ENCODE measurements around the gene PPP1R14D.
A peak's percentile ranks its signal among the peaks of the same experiment; 100 is the strongest.

PPP1R14D gene

DNA sequence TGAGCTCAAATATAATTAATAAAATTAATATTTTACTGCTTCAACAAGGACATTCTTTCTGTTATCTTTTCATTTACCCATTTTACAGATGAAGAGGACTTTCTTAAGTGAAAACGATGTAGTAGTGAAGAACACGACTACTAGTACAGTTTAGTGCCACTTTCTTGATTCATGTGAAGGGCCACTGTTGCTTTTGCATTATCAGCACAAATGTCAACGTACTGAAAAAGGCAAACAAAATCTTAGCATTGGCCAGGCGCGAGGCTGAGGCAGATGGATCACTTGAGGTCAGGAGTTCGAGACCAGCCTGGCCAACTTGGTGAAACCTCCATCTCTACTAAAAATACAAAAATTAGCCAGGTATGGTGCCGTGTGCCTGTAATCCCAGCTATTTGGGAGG is 9.5 kb downstream of the PPP1R14D start:
- TF ChIP-seq, protein P1, sequence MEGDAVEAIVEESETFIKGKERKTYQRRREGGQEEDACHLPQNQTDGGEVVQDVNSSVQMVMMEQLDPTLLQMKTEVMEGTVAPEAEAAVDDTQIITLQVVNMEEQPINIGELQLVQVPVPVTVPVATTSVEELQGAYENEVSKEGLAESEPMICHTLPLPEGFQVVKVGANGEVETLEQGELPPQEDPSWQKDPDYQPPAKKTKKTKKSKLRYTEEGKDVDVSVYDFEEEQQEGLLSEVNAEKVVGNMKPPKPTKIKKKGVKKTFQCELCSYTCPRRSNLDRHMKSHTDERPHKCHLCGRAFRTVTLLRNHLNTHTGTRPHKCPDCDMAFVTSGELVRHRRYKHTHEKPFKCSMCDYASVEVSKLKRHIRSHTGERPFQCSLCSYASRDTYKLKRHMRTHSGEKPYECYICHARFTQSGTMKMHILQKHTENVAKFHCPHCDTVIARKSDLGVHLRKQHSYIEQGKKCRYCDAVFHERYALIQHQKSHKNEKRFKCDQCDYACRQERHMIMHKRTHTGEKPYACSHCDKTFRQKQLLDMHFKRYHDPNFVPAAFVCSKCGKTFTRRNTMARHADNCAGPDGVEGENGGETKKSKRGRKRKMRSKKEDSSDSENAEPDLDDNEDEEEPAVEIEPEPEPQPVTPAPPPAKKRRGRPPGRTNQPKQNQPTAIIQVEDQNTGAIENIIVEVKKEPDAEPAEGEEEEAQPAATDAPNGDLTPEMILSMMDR (conservative IDR thresholded peaks at IDR 0.05; ENCODE audit: low read length), result no peak
- H3K4me3 ChIP-seq (ENCODE audit: low read length), result no peak overlapping the region

DNA sequence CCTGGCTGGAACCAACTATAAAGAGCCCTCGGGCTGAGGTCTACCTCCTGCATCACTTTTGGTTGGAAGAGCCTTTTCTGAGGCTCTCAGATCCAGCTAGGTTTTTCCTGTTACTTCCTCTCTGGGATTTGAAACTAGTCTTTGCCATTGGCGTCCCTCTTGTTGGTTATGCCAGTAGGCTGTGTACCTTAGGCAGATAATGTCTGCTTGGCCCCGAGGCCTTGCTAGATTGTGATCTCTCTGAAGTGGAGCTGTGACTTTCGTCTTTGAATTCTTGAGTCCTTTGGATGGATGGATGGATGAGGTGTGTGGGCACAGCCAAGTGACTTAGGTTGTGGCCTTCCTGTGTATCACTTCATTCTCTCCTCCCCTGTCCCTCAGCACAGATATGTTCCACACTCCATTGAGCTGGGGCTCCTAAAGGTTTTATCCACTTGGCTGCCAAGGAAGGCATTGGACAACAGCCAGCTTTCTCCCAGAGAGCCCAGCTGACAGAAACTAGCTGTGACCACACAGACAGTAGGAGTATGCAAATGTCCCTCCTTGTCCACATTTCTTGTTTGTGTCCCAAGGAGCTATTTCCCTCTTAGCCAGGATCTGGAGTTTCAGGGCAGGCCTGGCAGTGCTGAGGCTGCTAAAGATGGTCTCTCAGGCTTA is 13.3 kb downstream of the PPP1R14D start:
- no peak for DNase-seq (ENCODE audit: low read depth)
- TF ChIP-seq, protein P1 (conservative IDR thresholded peaks at IDR 0.05; ENCODE audit: low read length), result no peak

More for the DNA sequence above, 9.5 kb downstream of the PPP1R14D start:
- DNase-seq (ENCODE audit: low read depth), result no peak

DNA sequence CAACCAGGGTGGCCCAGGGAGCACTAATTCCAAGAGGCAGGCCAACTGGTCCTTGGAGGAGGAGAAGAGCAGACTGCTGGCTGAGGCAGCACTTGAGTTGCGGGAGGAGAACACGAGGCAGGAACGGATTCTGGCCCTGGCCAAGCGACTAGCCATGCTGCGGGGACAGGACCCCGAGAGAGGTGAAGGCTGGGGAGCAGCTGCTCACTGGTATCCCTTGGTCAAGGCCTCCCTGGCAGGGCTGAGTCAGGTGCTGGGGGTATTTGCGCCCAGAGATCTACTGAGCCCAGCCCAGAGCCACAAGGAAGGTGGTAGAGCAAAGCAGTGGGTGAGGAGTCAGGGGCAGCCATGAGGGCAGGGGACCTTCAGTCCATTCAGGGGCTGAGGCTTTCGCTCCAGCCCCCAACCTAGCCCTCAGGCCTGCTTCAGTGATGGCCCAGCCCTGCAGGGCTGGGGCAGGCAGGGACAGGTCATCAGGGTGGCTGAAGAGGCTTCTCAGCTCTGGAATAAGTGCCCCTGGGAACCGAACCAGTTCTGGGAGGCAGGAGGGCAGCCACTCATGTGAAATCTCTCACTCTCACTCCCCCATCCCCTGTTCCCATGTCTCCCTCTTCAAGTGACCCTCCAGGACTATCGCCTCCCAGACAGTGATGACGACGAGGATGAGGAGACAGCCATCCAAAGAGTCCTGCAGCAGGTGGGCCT is 15.6 kb downstream of the PPP1R14D start:
- no peak for DNase-seq (ENCODE audit: low read depth)
- TF ChIP-seq, protein P1 (conservative IDR thresholded peaks at IDR 0.05; ENCODE audit: low read length), result no peak
- H3K4me3 ChIP-seq (ENCODE audit: low read length), result no peak overlapping the region

More for the DNA sequence above, 13.3 kb downstream of the PPP1R14D start:
- H3K4me3 ChIP-seq (ENCODE audit: low read length), result no peak overlapping the region

DNA sequence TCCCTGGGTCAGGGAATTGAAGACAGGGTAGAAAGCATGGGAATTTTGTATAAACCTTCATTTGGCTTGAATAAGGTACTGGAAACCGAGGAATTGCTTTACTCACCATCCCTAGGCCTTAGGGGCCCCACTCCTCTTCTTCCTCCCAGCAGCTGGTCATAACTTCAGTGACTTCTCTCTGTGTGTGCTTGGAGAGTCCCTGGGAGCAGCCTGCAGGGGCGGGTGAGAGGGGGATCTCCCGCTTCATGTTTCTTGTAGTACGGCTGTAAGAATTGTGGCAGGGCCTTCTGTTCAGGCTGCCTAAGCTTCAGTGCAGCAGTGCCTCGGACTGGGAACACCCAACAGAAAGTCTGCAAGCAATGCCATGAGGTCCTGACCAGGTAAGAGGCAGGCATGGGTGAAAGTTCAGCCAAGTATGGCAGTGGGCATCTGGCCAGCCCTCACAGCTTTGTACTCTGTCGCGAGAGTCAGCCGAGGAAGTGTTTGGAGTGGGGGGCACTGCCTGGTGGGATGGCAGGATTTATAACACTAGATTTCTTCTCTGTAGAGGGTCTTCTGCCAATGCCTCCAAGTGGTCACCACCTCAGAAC is 19.6 kb downstream of the PPP1R14D start:
- H3K4me3 ChIP-seq (ENCODE audit: low read length), result no peak overlapping the region
- no peak for DNase-seq (ENCODE audit: low read depth)
- TF ChIP-seq, protein P1 (conservative IDR thresholded peaks at IDR 0.05; ENCODE audit: low read length), result no peak

DNA sequence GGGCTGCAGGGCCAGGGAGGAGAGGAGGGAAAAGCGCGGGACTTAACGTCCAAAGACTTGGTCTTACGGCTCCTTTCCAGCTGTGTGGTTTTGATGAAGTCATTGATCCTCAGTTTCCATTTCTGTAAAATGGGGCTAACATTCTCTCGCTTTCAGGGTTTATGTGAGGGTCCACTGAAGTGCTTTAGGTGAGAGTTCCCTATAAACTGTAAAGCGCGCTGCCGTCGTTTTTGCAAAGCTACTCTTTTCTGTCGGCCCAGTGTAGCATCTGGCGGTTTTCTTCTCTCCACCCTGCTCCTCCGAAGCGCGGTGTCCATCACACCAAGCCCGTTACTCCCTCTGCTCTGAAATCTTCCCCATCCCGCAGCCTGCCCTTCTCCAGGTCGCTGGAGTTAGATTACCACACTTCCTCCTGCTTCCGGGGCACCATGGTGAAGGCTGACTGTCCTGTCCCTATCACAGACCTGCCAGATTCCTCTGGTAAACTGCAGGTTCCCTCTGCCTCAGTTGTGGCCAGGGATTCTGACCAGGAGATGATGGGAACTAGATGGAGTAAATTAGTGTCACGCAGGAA is 20.5 kb downstream of the PPP1R14D start:
- no peak for DNase-seq (ENCODE audit: low read depth)
- H3K4me3 ChIP-seq (ENCODE audit: low read length), result peak overlapping the region; percentile 100
- TF ChIP-seq, protein P1 (conservative IDR thresholded peaks at IDR 0.05; ENCODE audit: low read length), result no peak

DNA sequence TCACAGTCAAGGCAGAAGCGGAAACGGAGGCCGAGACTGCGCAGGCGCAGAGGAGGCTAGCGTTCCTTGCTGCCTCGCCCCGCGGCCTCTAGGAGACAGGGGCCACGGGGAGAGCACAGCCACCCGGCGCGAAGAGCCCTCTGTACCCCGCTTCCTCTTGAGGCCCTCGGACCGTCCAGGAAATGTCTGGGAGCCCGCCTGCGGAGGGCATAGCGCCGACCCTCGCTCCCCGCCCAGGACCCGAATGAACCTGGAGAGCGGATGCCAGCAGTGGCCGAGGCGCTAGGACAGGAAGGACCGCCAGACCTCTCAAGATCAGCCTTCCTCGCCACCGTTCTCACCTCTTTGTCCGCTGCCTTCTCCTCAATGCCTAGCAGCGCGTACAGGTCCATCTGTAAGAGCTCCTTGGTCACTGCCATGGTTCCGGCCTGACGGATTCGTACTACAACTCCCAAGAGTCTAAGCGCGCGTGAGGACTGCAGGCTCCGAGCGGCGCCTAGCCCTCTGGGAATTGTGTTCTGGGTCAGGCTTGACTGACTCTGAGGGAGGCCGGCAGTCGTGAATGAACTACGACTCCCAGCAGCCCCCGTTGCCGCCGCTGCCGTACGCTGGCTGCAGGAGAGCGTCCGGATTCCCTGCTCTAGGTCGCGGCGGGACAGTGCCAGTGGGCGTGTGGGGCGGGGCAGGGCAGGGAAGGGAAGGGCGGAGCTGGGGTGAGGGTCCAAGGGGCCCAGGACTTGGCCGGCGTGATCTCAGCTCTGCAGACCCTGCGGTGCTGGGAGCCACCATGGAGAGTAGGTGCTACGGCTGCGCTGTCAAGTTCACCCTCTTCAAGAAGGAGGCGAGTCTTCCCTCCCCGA is 21.2 kb downstream of the PPP1R14D start, which contains the start of the genes DNAJC17 and ZFYVE19:
DNAJC17 (minus strand) TSS at position 446 of the 860 bp plus-strand sequence; CDS start at position 419, 27 bp downstream.
ZFYVE19 (plus strand) TSS at position 62 of the 860 bp plus-strand sequence; CDS start at position 563, 501 bp downstream.
- H3K4me3 ChIP-seq (ENCODE audit: low read length), result peak within 1 kb of the TSS; percentile 100
- TF ChIP-seq, protein P1 (conservative IDR thresholded peaks at IDR 0.05; ENCODE audit: low read length), result 0 out of 2 replicates have a peak, but pooled peaks have one; percentile 4
- peak; percentile 97 for DNase-seq (ENCODE audit: low read depth)
